NB4 (cell line): Measurements from ENCODE around the gene BPIFB2.

Experiments
- POLR2A ChIP-seq: IDR thresholded peaks from 2 replicates; pipeline ENCODE4 v1.6.1; 2011; ENCODE audit warnings: mild to moderate bottlenecking; ENCODE audit not compliant: insufficient read length; ENCODE audit errors: extremely low read depth
- TF ChIP-seq, protein P1 (sequence below): IDR thresholded peaks from one replicate; pipeline ENCODE4 v1.5.1; 2012; ENCODE audit warnings: low read depth, low read length

DNA sequence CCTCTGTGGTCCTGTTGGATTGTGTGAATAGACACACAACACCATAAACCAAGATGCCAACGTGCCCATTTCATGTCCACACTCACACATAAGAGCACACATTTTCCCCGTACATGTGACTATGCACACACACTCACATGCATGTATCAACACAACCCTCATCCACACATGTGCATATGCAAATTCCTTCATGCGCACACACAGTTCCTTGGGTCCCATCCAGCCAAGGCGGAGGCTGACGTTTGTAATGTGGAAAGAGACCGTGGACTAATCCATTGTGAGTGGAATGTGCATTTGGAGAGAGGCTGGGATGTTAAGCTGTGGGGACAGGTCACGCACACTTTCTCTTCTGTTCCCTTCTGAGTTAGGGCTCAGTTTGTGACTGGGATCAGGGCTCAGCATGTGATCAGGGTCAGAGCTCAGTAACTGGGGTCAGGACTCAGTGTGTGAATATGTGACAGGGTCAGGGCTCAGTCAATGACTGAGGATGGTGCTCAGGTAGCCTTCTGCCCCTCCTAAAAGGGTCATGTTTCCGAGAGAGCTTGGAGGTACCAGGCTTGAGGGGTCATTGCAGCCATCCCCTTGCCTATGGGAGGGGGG is 628 bp upstream of the BPIFB2 start:
- TF ChIP-seq, protein P1, sequence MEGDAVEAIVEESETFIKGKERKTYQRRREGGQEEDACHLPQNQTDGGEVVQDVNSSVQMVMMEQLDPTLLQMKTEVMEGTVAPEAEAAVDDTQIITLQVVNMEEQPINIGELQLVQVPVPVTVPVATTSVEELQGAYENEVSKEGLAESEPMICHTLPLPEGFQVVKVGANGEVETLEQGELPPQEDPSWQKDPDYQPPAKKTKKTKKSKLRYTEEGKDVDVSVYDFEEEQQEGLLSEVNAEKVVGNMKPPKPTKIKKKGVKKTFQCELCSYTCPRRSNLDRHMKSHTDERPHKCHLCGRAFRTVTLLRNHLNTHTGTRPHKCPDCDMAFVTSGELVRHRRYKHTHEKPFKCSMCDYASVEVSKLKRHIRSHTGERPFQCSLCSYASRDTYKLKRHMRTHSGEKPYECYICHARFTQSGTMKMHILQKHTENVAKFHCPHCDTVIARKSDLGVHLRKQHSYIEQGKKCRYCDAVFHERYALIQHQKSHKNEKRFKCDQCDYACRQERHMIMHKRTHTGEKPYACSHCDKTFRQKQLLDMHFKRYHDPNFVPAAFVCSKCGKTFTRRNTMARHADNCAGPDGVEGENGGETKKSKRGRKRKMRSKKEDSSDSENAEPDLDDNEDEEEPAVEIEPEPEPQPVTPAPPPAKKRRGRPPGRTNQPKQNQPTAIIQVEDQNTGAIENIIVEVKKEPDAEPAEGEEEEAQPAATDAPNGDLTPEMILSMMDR = no peak
- TF ChIP-seq POLR2A = no peak
